Heart right ventricle (tissue), 16 donors: ENCODE results near the gene ATF7. TPM values are rescaled to one million over a fixed set of nuclear protein-coding genes. Genes with fewer than 3 reads are reported as not detected.

Experiments
- ATAC-seq, 8 donors: fragments of 200-7000 bp; cut with Tn5 transposase; one replicate each; pipeline ENCODE4 v1.9.1; 2020; ENCODE audit warnings: mild to moderate bottlenecking in 8 of 8, moderate library complexity in 8 of 8, moderate number of reproducible peaks in 1 of 8
- DNase-seq, 2 donors: peaks; one replicate each; pipeline ENCODE4 v3.0.0-alpha.2; 2020
- H3K27ac ChIP-seq, 10 donors: fragments of 200-600 bp; sonication (generic) in 2 of 10; one replicate each; pipeline versions ENCODE4 v1.5.0 to v1.8.0; 2020 to 2022; ENCODE audit warnings: mild to moderate bottlenecking in 3 of 10
- H3K27me3 ChIP-seq, 7 donors: fragments of 200-600 bp; one replicate each; pipeline ENCODE4 v1.8.0; 2021 to 2022; ENCODE audit warnings: mild to moderate bottlenecking in 2 of 7
- H3K36me3 ChIP-seq, 9 donors: fragments of 200-600 bp; sonication (generic) in 1 of 9; one replicate each; pipeline versions ENCODE4 v1.5.0 to v1.8.0; 2020 to 2022; ENCODE audit warnings: mild to moderate bottlenecking in 2 of 9
- H3K4me1 ChIP-seq, 9 donors: fragments of 200-600 bp; sonication (generic) in 1 of 9; one replicate each; pipeline versions ENCODE4 v1.5.0 to v1.8.0; 2020 to 2022; ENCODE audit warnings: mild to moderate bottlenecking in 4 of 9
- H3K4me3 ChIP-seq, 10 donors: fragments of 200-600 bp; sonication (generic) in 2 of 10; one replicate each; pipeline versions ENCODE4 v1.5.0 to v1.8.0; 2020 to 2022; ENCODE audit warnings: mild to moderate bottlenecking in 7 of 10, moderate library complexity in 2 of 10
- H3K9me3 ChIP-seq, 11 donors: fragments of 200-600 bp in 10 of 11; sonication (generic) in 2 of 11; one replicate each; pipeline versions ENCODE4 v1.5.0 to v1.8.0; 2013 to 2022; ENCODE audit warnings: mild to moderate bottlenecking in 2 of 11, control low read depth in 1 of 11, moderate library complexity in 1 of 11
- WGBS, 2 donors: extraction: QIAGEN DNeasy Blood & Tissue Kit; methylation state at CpG; one replicate each; pipeline ENCODE4 v1.1.7; 2013; ENCODE audit warnings: inconsistent platforms in 1 of 2; 5-methylcytosine and 5-hydroxymethylcytosine counted together
- intact Hi-C, 10 donors: fragments of 100-400 bp; cut with DNase I; formaldehyde crosslinking; loops; one replicate each; pipeline versions ENCODE4 v1.11.1 to v1.14.2; 2022
- polyA plus RNA-seq, 2 donors: library from polyadenylated mRNA; stranded (reverse); fragments of 200-250 nt; gene quantifications; one replicate each; pipeline ENCODE4 v1.2.3, GENCODE V29; 2013
- total RNA-seq, 10 donors: library from RNA; stranded (reverse); fragmentation: NEBNext Ultra II Directional in 3 of 10; extraction: Animal tissue kit (Norgen Biotek cat#: 25700) in 3 of 10; gene quantifications; one replicate each; pipeline versions ENCODE4 v1.2.1 to v1.2.4, GENCODE V29; 2021 to 2023
- TF ChIP-seq, protein P1 (sequence below), 9 donors: fragments of 200-600 bp; sonication (generic) in 2 of 9; IDR thresholded peaks; one replicate each; pipeline versions ENCODE4 v1.5.0 to v1.8.0; 2021 to 2022; ENCODE audit warnings: antibody characterized with exemption in 9 of 9, mild to moderate bottlenecking in 5 of 9, moderate library complexity in 1 of 9
- donor health status: Arrhythmogenic right ventricular cardiomyopathy.
- donor health status: ischemic (EF 13 %, LVEDD 7.1; RV severe dilation, severe dysfunction).
- donor health status: healthy with polysubstance abuse.
- donor health status: DM: no; HTN: yes; CAD: no.
- donor health status: DM: no; HTN: no; CAD: no.
- donor health status: ischemic (EF 25% LVEDD 6.9; RV normal size, moderate dysfunction).
- donor health status: ischemic (EF 25% LVEDD 5.7; RV mildly dilated, moderate dysfunction).
- donor health status: healthy.
- donor health status: DM: yes; HTN: yes; CAD: no.
- donor health status: Ischemic cardiomyopathy.
- donor health status: ischemic (EF 35%, LVEDD 5.7; RV mildly dilated, moderate dysfunction).
- donor health status: nonischemic (EF 11% LVEDD 7.7; RV severe dilation, severe dysfunction).
- donor health status: DM: yes; HTN: yes; CAD: no.
- donor health status: PGD.
- donor health status: ischemic (EF 29% LVEDD 5.4; RV normal size, mild dysfunction).
- donor health status: nonischemic (EF 23%, LVEDD 6.1; RV moderate dilation, normal function).

Gene ATF7
- total and polyA plus RNA-seq, 12 donors, result 12.6 to 47.8 (median 33.7) TPM

DNA sequence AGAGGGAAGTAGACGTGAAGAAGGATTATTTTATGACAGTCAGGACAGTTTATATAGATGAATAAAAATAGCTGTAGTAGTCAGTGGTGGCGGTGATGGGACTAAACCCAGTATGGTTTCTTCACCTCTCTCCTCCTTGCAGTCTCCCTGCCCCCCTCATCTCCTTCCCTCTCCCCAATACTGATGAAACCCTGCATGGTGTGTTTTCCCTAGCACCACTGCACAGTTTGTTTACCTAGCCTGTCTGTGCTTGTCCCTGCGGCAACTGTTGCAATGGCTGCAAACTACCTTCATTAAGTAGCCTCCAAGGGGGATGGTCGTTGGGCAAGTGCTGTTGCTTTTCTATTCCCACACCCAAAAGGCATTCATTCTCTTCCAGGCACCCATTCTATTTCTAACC lies 159.5 kb downstream of the ATF7 start:
- peaks cover 4 to 92% (median 60%) of the 10 kb centered on the region in 9 donors for H3K4me1 ChIP-seq
- 57 to 64% methylated on average over 4 of the region's 4 CpGs for WGBS, 2 donors
- ATAC-seq (peak in 3 of 8 donors; percentile 13 to 14 (median 14)), DNase-seq (no peak)
- intact Hi-C loops, result no loop called here
- no peaks in the 10 kb centered on the region for H3K27me3 ChIP-seq
- H3K27ac ChIP-seq, result peak overlapping the region in 3 of 10 donors; percentile 26 to 57 (median 50)
- TF ChIP-seq, protein P1, sequence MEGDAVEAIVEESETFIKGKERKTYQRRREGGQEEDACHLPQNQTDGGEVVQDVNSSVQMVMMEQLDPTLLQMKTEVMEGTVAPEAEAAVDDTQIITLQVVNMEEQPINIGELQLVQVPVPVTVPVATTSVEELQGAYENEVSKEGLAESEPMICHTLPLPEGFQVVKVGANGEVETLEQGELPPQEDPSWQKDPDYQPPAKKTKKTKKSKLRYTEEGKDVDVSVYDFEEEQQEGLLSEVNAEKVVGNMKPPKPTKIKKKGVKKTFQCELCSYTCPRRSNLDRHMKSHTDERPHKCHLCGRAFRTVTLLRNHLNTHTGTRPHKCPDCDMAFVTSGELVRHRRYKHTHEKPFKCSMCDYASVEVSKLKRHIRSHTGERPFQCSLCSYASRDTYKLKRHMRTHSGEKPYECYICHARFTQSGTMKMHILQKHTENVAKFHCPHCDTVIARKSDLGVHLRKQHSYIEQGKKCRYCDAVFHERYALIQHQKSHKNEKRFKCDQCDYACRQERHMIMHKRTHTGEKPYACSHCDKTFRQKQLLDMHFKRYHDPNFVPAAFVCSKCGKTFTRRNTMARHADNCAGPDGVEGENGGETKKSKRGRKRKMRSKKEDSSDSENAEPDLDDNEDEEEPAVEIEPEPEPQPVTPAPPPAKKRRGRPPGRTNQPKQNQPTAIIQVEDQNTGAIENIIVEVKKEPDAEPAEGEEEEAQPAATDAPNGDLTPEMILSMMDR (IDR thresholded peaks at IDR 0.05), result no peak
- H3K9me3 ChIP-seq, result no peaks in the 10 kb centered on the region
- H3K36me3 ChIP-seq, result peaks cover 11 to 100% (median 100%) of the 10 kb centered on the region in 9 donors
- H3K4me3 ChIP-seq, result no peak overlapping the region

DNA sequence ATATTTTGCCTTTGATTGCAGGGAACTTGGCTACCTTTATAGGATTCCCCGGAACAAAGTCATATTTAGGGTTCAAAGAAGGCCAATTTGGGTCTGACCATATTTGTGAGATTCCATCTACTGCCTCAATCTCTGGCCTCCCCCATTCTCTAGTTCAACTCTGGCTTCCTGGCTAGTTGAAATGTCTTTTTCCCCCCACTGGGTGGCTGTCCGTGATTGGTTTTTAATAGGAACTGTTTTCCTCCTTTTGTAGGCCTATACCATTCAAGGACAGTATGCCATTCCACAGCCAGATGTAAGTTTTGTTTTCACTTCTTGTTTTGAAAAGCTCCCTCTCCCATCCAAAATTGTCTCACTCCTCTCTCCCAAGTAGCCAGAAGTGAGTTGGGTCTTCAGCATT lies 160.5 kb downstream of the ATF7 start:
- ATAC-seq (no peak), DNase-seq (no peak)
- Histone ChIP-seq H3K4me1 (peaks cover 6 to 94% (median 61%) of the 10 kb centered on the region in 9 donors), H3K27me3 (no peaks in the 10 kb centered on the region), H3K4me3 (no peak overlapping the region), H3K9me3 (no peaks in the 10 kb centered on the region), H3K27ac (peak overlapping the region in 8 of 10 donors; percentile 3 to 57 (median 26)), H3K36me3 (peaks cover 16 to 100% (median 100%) of the 10 kb centered on the region in 9 donors)
- 49 to 54% methylated on average over 2 of the region's 2 CpGs for WGBS, 2 donors
- TF ChIP-seq, protein P1 (IDR thresholded peaks at IDR 0.05), result peak in 1 of 9 donors; percentile 12
- intact Hi-C loops, result no loop called here

DNA sequence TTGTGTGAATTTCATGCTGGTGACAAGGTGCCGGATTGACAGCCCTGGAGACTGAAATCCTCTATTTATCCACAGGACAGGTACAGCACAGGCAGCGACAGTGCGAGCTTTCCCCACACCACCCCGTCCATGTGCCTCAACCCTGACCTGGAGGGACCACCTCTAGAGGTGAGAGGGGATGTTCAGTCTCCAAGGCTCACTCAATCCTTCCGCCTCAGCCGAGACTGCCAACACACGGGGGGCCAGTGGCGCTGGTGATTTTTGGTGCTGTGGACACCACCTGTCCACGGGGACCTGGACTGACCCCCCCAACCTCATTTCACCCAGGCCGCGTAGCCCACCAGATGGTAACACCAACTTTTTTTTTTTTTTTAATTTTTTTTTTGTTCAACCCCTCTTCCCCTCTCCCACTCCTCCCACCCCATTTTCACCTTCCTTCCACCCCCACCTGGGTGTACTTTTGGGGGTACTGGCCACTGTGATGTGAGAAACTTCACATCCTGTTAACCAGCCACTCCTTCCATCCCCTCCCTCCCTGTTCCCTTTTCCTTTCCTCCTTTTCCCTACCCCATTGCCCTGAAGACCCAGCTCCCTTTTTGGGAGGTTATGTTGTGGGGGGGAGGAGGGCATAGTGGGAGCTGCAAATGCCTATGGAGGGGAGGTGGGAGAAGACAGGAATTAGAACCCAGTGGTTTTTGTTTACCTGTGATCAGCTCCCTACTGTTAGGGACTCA lies 161.3 kb downstream of the ATF7 start:
- ATAC-seq (no peak), DNase-seq (no peak)
- Histone ChIP-seq H3K4me3 (no peak overlapping the region), H3K27me3 (no peaks in the 10 kb centered on the region), H3K9me3 (no peaks in the 10 kb centered on the region), H3K27ac (peak overlapping the region in 7 of 10 donors; percentile 17 to 57 (median 41)), H3K36me3 (peaks cover 22 to 100% (median 100%) of the 10 kb centered on the region in 9 donors), H3K4me1 (peaks cover 6 to 94% (median 68%) of the 10 kb centered on the region in 9 donors)
- TF ChIP-seq, protein P1 (IDR thresholded peaks at IDR 0.05), result no peak
- WGBS, 2 donors, result 84 to 87% methylated on average over 11 of the region's 11 CpGs
- intact Hi-C loops, result no loop called here

DNA sequence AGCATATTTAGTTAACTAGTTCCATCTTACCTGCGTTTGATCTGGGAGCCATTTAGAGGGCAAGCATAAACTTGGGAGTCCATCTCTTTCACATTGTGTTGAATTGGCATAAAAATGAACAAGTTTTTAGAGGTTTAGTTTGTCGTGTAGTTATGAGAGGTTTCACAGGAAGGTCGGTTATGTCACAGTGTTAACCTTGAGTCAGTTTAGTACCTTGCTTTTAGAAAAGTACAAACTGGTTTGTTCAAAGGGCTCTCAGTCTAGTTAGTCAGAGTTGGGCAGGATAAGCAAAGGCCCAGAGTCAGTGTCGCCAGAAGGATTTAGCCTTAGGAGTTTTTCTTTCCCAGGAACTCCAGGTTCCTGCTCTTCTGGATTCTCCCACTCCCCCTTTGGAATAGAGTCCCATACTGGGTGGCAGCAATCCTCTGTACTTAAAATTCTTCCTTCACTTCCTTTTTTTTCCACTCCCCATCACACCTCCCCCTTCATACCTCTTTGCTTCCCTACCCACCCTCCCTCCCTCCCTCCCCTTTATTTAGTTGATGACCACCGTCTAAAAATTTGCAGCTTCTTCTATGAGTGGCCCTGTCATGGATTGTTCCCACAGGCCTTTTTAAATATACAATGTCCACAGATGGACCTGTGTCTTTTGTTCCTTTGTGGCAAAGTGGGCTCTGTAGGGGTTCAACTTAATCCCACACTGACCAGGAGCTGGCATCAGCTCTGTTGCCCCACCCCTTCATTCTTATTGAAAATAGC lies 162.2 kb downstream of the ATF7 start:
- Histone ChIP-seq H3K4me3 (no peak overlapping the region), H3K27ac (peak overlapping the region in 7 of 10 donors; percentile 17 to 75 (median 41)), H3K9me3 (no peaks in the 10 kb centered on the region), H3K27me3 (no peaks in the 10 kb centered on the region), H3K36me3 (peaks cover 22 to 100% (median 100%) of the 10 kb centered on the region in 9 donors), H3K4me1 (peaks cover 6 to 93% (median 68%) of the 10 kb centered on the region in 9 donors)
- TF ChIP-seq, protein P1 (IDR thresholded peaks at IDR 0.05), result no peak
- WGBS, 2 donors, result 39 to 46% methylated on average over 5 of the region's 5 CpGs
- ATAC-seq, result peak in 1 of 8 donors; percentile 1
- intact Hi-C loops, result no loop called here
- no peak for DNase-seq
